GM18526 (cell line): ENCODE results near the gene GTF2F1.

ENCODE experiments used
- POLR2A ChIP-seq: IDR thresholded peaks from 3 replicates; pipeline ENCODE4 v1.6.1; 2011; ENCODE audit not compliant: insufficient read length; ENCODE audit errors: extremely low read depth

Gene GTF2F1

GRCh38 chr19:6423499-6424194 is 30.7 kb upstream of the GTF2F1 start:
- no peak for TF ChIP-seq POLR2A

GRCh38 chr19:6421075-6422014 is 28.4 kb upstream of the GTF2F1 start:
- TF ChIP-seq POLR2A: no peak

- TF ChIP-seq POLR2A: no peak
These were observed 25.6 kb upstream of the GTF2F1 start for GRCh38 chr19:6418562-6418932.

DNA sequence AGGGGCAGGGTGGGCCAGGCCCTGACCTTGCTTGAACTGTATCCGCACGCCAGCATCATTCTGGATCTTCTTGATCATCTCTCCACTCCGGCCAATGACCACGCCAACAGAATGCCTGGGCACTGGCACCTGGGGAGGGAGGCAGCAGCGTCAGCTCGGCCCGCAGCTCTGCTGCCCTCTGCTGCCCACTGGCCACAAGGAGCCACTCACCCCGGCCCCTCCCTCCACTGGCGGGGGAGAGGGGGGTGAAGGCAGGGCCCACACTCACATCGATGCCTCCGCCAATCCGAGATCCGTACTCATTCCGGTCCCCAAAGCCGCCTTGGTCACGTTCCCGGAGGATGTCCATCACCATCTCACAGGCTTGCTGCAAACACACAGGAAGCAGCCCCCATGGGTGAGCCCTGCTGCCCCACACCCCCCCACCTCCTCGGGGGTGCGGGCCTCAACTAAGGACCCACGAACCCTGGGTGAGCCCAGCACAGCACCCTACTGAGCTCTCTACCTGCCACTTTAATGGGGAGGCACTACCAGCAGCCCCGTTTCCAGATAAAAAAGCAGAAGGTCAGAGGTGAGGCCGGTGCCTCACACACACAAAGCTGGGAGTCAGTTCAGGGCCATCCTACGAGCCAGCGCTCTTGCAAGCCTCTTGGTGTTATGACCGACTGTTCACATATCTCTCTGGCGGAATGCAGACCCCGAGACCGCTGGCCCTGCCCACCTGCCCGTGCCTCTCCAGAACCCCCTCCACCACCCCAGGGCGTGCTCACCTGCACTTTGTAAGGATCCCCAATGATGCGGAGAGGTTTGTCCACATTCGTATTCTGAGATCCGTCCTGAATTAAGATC is 25.0 kb upstream of the GTF2F1 start:
- no peak for TF ChIP-seq POLR2A

GRCh38 chr19:6416658-6417405 is 23.9 kb upstream of the GTF2F1 start:
- no peak for TF ChIP-seq POLR2A

DNA sequence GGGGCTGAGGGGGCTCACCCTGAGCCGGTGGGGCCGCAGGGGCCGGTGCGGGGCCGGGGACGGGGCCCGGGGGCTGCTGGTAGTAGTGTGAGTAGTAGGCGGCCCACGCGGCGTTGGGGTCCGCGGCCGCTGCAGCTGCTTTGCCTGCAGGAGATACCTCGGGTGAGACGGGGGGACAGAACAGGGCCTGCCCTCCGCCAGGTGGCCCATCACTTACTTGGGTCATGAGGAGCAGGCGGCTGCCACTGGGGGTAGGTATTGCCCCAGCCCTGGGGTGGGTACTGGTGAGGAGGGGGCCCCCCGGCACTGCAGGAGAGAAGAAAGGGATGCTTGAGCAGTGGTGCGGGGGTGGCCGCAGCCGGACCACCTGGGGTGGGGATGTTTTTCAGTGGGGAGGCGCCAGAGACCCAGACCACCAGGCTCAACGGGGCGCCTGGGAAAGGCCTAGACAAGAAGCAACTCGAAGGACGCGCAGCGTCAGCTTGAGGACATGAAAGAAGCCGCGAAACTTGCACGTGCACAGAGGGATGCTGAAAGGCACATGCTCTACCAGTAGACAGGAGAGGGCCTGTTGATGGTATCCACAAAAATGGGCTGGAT is 22.7 kb upstream of the GTF2F1 start:
- TF ChIP-seq POLR2A: no peak

DNA sequence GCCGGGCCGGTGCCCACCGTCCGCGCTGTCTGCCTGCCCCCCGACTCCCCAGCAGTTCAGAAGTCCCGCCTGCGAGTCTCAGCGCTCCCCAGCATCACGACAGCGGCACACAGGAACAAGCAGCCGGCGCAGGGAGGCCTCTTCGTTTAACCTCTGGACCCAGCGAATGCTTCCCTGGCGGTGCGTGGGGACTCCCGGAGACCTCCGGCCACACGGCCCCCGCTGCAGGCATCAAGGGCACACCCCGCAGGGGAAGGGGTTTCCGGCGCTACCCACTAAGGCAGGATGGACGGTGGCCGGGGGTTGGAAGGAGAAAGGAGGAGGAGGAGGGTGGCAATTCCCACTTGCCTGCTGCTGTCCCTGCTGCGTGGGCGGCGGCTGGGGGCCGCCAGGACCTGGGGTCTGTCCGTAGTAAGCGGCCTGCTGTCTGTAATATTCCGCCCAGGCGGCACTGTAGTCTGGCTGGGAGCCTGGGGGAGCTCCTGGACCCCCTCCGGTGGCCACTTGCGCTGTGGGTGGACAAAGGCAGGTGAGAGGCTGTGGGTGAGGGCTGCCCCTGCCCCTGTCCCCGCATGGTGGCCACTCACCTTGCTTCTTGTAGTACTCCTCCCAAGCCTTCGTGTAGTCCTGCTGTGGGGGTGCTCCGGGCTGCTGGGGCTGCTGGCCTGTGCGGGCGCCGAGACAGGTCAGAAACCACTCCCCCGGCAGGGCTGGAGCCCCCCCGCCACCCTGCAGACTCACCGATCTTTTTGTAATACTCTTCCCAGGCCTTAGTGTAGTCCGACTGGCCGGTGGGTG is 22.0 kb upstream of the GTF2F1 start:
- no peak for TF ChIP-seq POLR2A

DNA sequence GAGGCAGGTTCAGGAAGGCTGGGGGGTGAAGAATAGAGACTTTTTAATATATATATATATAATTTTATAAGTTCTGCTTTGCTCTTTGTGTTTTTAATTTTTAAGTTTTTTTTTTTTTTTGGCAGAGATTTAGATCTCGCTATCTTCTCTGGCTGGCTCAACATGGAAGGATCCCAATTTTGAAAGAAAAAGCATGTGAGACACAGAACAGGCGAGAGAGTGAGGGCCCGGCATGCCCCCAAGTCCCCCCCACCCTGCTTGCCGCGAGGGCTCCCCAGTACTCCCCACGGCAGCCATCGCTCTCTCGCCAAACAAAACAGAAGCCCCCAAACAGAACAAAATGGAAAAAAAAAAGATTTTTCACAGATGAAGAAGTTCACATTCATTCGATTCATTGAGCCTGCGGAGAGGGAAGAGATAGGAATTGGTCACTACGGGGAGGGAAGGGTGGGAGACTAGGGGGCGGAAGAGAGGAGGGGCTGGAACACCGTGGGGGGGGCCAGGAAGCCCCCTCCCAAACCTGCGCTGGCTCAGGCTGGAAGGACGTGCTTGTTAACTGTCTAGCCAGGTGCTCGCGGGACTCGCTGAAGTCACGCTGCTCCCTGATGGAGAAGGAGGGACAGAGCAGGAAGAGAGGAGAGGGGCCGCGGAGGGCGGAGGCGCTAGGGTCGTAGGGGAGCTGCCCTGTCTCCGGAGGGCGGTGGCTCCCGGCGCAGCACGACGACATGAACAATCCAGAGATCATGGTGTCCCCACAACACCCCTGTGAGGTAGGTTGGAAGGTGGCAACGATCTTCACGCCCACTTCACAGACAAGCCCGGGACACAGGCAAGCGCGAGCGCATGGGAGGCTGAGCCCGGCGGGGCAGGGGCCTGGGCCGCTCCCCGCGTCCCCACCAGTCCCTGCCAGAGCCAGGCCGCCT is 21.0 kb upstream of the GTF2F1 start:
- TF ChIP-seq POLR2A: no peak

DNA sequence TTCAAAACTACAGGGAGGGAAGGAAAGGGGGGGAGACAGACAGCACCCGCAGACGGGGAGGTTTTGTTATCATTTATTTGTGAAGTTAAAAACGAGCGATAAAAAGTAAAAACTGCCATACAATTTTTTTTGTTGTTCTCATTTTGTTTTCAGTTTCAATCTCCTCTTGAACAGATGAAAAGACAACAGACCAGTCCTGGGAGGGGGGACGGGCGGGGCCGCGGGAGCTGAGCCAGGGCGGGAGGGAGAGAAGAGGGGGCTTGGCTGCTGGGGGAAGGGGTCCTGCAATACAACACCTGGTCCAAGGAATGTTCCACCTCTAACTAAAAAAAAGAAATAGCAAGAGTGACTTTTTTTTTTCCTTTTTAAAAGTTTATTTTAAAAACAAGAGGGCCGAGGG is 20.3 kb upstream of the GTF2F1 start:
- TF ChIP-seq POLR2A: no peak

GRCh38 chr19:6412447-6413091 is 19.6 kb upstream of the GTF2F1 start:
- no peak for TF ChIP-seq POLR2A

DNA sequence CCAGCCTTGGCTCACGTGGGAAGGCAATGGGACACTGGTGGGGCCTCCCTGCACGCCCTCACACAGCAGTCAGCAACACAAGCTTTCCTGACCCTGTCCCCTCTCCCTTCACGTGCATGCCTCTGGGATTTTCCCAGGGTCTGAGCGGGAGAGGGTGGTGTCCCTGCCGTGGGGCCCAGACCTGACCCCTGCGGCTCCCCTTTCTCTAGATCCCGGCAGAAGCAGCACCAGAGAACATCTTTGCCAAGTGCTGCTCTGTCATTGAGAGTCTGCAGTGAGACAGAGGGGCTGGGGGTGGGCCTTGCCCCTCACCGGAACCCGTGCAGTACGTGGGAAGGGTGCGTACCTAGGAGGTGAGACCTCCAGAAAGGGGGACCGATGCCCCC is 19.1 kb upstream of the GTF2F1 start:
- no peak for TF ChIP-seq POLR2A

DNA sequence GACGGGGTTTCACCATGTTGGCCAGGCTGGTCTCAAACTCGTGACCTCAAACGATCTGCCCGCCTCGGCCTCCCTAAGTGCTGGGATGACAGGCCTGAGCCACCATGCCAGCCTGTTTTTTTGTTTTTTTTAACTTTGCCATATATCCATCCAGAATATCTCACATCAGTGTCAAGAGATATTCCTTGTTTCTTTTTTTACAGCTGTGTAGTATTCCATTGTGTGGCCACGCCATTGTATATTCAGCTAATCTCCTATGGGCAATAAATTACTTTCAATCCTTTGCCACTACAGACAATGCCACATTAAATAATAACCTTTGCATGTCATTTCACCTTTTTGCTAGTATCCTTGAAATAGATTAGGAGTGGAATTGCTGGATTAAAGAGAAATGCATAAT is 16.4 kb upstream of the GTF2F1 start:
- TF ChIP-seq POLR2A: no peak

- no peak for TF ChIP-seq POLR2A
These were observed 13.4 kb upstream of the GTF2F1 start for GRCh38 chr19:6406401-6406800.
